Calu3 (cell line): Measurements from ENCODE around the gene ARID3B. TPM values are rescaled to one million over a fixed set of nuclear protein-coding genes. Genes with fewer than 3 reads are reported as not detected.

Source experiments
- BruUV-seq: library from RNA; stranded (reverse); fragments of 400-500 nt; replicated peaks from 2 replicates; lab custom pipeline; 2021; lab: Mats Ljungman, UMichigan
- CTCF ChIA-PET: fragments of 300-600 bp; sonication (Branson Sonifier 250); formaldehyde crosslinking; loops from one replicate; lab custom pipeline; 2022; ENCODE audit warnings: antibody characterized with exemption; lab: Charles Lee
- DNase-seq: peaks from one replicate; pipeline ENCODE4 v3.0.0; 2022
- H3K27ac Mint-ChIP-seq: one replicate; pipeline ENCODE4 v1.8.0; 2022; ENCODE audit warnings: mixed read lengths; ENCODE audit not compliant: unreplicated experiment
- H3K27me3 Mint-ChIP-seq: one replicate; pipeline ENCODE4 v1.8.0; 2022; ENCODE audit warnings: mixed read lengths; ENCODE audit not compliant: unreplicated experiment
- H3K36me3 Mint-ChIP-seq: one replicate; pipeline ENCODE4 v1.8.0; 2022; ENCODE audit warnings: mild to moderate bottlenecking, moderate library complexity, mixed read lengths; ENCODE audit not compliant: insufficient read depth, unreplicated experiment
- H3K4me1 Mint-ChIP-seq: one replicate; pipeline ENCODE4 v1.8.0; 2022; ENCODE audit warnings: mild to moderate bottlenecking, low read depth, mixed read lengths; ENCODE audit not compliant: unreplicated experiment
- H3K4me3 Mint-ChIP-seq: one replicate; pipeline ENCODE4 v1.8.0; 2022; ENCODE audit warnings: mild to moderate bottlenecking, low read depth, moderate library complexity, mixed read lengths; ENCODE audit not compliant: unreplicated experiment
- H3K9me3 Mint-ChIP-seq: one replicate; pipeline ENCODE4 v1.8.0; 2022; ENCODE audit warnings: low read depth, mixed read lengths; ENCODE audit not compliant: unreplicated experiment
- CTCF ChIP-seq: fragments of 200-600 bp; IDR thresholded peaks from one replicate; pipeline ENCODE4 v1.8.0; 2022; ENCODE audit warnings: antibody characterized with exemption; ENCODE audit not compliant: unreplicated experiment
- intact Hi-C: fragments of 100-400 bp; cut with micrococcal nuclease; formaldehyde crosslinking; loops from one replicate; pipeline ENCODE4 v1.10.0; 2022; ENCODE audit not compliant: unreplicated experiment
- total RNA-seq: library from RNA; stranded (reverse); gene quantifications from 2 replicates; pipeline ENCODE4 v1.2.3, GENCODE V29; 2022

The ARID3B gene
- total RNA-seq, 1 experiment from 2014 or later = 10.6 TPM

GRCh38 chr15:74519311-74519710 is 21.7 kb upstream of the ARID3B start:
- no peaks in the 10 kb centered on the region for H3K9me3 Mint-ChIP-seq
- intact Hi-C loops = no loop called here
- no peak overlapping the region for H3K27ac Mint-ChIP-seq
- TF ChIP-seq CTCF = no peak
- H3K4me3 Mint-ChIP-seq = no peak overlapping the region
- BruUV-seq = no TSS peak
- DNase-seq = no peak
- H3K27me3 Mint-ChIP-seq = no peaks in the 10 kb centered on the region
- CTCF ChIA-PET = no interaction called here
- no peaks in the 10 kb centered on the region for H3K36me3 Mint-ChIP-seq
- H3K4me1 Mint-ChIP-seq = peaks cover 37% of the 10 kb centered on the region

GRCh38 chr15:74520407-74520806 is 20.6 kb upstream of the ARID3B start:
- no peak for TF ChIP-seq CTCF
- H3K4me1 Mint-ChIP-seq = peaks cover 46% of the 10 kb centered on the region
- no peaks in the 10 kb centered on the region for H3K36me3 Mint-ChIP-seq
- no peak for DNase-seq
- H3K4me3 Mint-ChIP-seq = no peak overlapping the region
- CTCF ChIA-PET = no interaction called here
- H3K27ac Mint-ChIP-seq = no peak overlapping the region
- intact Hi-C loops = no loop called here
- H3K9me3 Mint-ChIP-seq = no peaks in the 10 kb centered on the region
- BruUV-seq = no TSS peak
- H3K27me3 Mint-ChIP-seq = no peaks in the 10 kb centered on the region

- no peak for TF ChIP-seq CTCF
- H3K36me3 Mint-ChIP-seq = peaks cover 6% of the 10 kb centered on the region
- intact Hi-C loops = no loop called here
- no peak for DNase-seq
- no TSS peak for BruUV-seq
- peaks cover 41% of the 10 kb centered on the region for H3K4me1 Mint-ChIP-seq
- H3K27ac Mint-ChIP-seq = peak overlapping the region; percentile 53
- no peaks in the 10 kb centered on the region for H3K27me3 Mint-ChIP-seq
- CTCF ChIA-PET = interaction anchor here (0.6 to 0.9 kb wide), 4 partner anchors 17 to 264 kb away, joined by 3 to 4 read pairs (median 3); partner anchors contain the start of gene ARID3B
- H3K9me3 Mint-ChIP-seq = no peaks in the 10 kb centered on the region
- H3K4me3 Mint-ChIP-seq = peak overlapping the region; percentile 22
Measured at GRCh38 chr15:74523982-74524381, 17.0 kb upstream of the ARID3B start.

DNA sequence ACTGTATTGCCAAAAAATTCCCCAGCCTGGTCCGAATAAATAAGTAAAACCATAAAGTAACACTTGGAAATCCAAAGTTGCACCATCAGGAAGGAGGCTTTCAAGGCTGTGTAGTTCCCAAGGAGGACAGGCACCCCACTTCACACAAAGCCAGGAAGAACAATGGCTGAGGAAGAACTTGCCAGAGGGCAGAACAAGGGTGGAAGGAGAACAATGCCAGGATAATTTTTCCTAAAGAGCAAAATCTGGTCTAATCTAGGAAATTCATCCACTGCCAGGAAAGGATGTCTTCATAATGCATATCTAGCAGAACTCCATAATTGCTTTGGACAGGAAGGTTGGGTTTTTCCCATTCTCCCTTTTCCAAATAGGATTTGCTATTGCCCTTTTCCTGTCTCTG is 15.7 kb upstream of the ARID3B start:
- TF ChIP-seq CTCF = no peak
- Mint-ChIP-seq H3K4me1 (peaks cover 47% of the 10 kb centered on the region), H3K9me3 (no peaks in the 10 kb centered on the region), H3K27ac (peak overlapping the region; percentile 76), H3K4me3 (no peak overlapping the region), H3K27me3 (no peaks in the 10 kb centered on the region), H3K36me3 (peaks cover 6% of the 10 kb centered on the region)
- no peak for DNase-seq
- CTCF ChIA-PET = no interaction called here
- intact Hi-C loops = no loop called here
- BruUV-seq = no TSS peak
